Peyer's patch (tissue), 4 donors: Measurements from ENCODE around the gene CTBP1.

Source experiments
- CTCF ChIP-seq, 6 experiments: fragments of 450-650 bp in 4 of 6; fragments of 200-600 bp in 2 of 6; sonication (generic) in 1 of 6; IDR thresholded peaks; one replicate each; pipeline ENCODE4 v1.5.1; 2017 to 2019; ENCODE audit warnings: antibody characterized with exemption in 6 of 6, mild to moderate bottlenecking in 3 of 6, moderate library complexity in 1 of 6
- POLR2A ChIP-seq, 2 donors: fragments of 450-650 bp; IDR thresholded peaks; one replicate each; pipeline ENCODE4 v1.5.1; 2017; ENCODE audit warnings: antibody characterized with exemption in 2 of 2, mild to moderate bottlenecking in 2 of 2, moderate library complexity in 2 of 2

GRCh38 chr4:1179976-1180375 lies 69.0 kb downstream of the CTBP1 start:
- TF ChIP-seq CTCF (IDR thresholded peaks at IDR 0.05) (no peak), POLR2A (IDR thresholded peaks at IDR 0.05) (no peak)
